Thoracic aorta (tissue), 2 donors: ENCODE measurements around the gene ITIH3. TPM values are rescaled to one million over a fixed set of nuclear protein-coding genes. Genes with fewer than 3 reads are reported as not detected.

Source experiments
- ATAC-seq: fragments of 150-250 bp; one replicate; pipeline ENCODE4 v1.8.0; 2017; ENCODE audit warnings: low read depth; ENCODE audit not compliant: insufficient number of reproducible peaks, low FRiP score
- DNase-seq: peaks from one replicate; pipeline ENCODE4 v3.0.0-alpha.2; 2020; ENCODE audit warnings: low spot score
- H3K27ac ChIP-seq, 2 donors: fragments of 200-600 bp; sonication (generic); 1 replicate in 1 of 2; 2 replicates in 1 of 2; pipeline ENCODE4 v1.5.1; 2016; ENCODE audit warnings: mild to moderate bottlenecking in 2 of 2, moderate library complexity in 2 of 2
- H3K27me3 ChIP-seq: fragments of 200-600 bp; sonication (generic); replicated peaks from 2 replicates; pipeline ENCODE4 v1.6.0; 2016; ENCODE audit warnings: mild to moderate bottlenecking; ENCODE audit not compliant: insufficient read depth
- H3K36me3 ChIP-seq: fragments of 200-600 bp; sonication (generic); one replicate; pipeline ENCODE4 v1.5.1; 2016
- H3K4me1 ChIP-seq, 2 donors: fragments of 200-600 bp; sonication (generic); 1 replicate in 1 of 2; 2 replicates in 1 of 2; pipeline versions ENCODE4 v1.5.1 to v1.6.0; 2016; ENCODE audit warnings: low read depth in 2 of 2, mild to moderate bottlenecking in 1 of 2; ENCODE audit not compliant: control insufficient read depth in 1 of 2
- H3K4me3 ChIP-seq: fragments of 200-600 bp; sonication (generic); 2 replicates; pipeline ENCODE4 v1.5.1; 2016; ENCODE audit warnings: mild to moderate bottlenecking
- H3K9me3 ChIP-seq: fragments of 200-600 bp; sonication (generic); 2 replicates; pipeline ENCODE4 v1.5.1; 2016
- CTCF ChIP-seq: fragments of 200-600 bp; sonication (generic); IDR thresholded peaks from one replicate; pipeline ENCODE4 v1.5.1; 2019; ENCODE audit warnings: antibody characterized with exemption
- total RNA-seq, 2 donors: library from RNA; depleted of rRNA; stranded (reverse); fragments of >200 nt; gene quantifications; one replicate each; pipeline versions ENCODE4 v1.1.0 to v1.2.3, GENCODE V29; 2016

Gene ITIH3
- total RNA-seq, 2 donors from 2014 or later, result 2.6 to 14.2 TPM

GRCh38 chr3:52769786-52770455 is 24.7 kb upstream of the ITIH3 start:
- H3K27me3 ChIP-seq, result no peaks in the 10 kb centered on the region
- H3K27ac ChIP-seq, result peak overlapping the region in 1 of 2 donors; percentile 75
- H3K4me3 ChIP-seq, result peak overlapping the region; percentile 99
- no peak for ATAC-seq
- H3K4me1 ChIP-seq, result peaks cover 9 to 13% of the 10 kb centered on the region in 2 donors
- H3K9me3 ChIP-seq, result no peaks in the 10 kb centered on the region
- H3K36me3 ChIP-seq, result peaks cover 9% of the 10 kb centered on the region
- no peak for TF ChIP-seq CTCF
- DNase-seq, result no peak

- Histone ChIP-seq H3K4me3 (peak within 1 kb of the TSS; percentile 99), H3K27ac (peak within 1 kb of the TSS; percentile 75 to 80), H3K9me3 (no peaks in the 10 kb centered on the region), H3K4me1 (peaks cover 9 to 13% of the 10 kb centered on the region in 2 donors), H3K27me3 (no peaks in the 10 kb centered on the region), H3K36me3 (peaks cover 4% of the 10 kb centered on the region)
- peak; percentile 49 for DNase-seq
- no peak for TF ChIP-seq CTCF
- peak; percentile 65 for ATAC-seq
Observed at GRCh38 chr3:52770496-52771333, 23.9 kb upstream of the ITIH3 start, which contains the start of gene NEK4. TSS of gene NEK4 (minus strand) at chr3:52770940. CDS start at chr3:52770746, 194 bp downstream.

- peak overlapping the region; percentile 75 to 80 for H3K27ac ChIP-seq
- no peaks in the 10 kb centered on the region for H3K27me3 ChIP-seq
- H3K36me3 ChIP-seq, result no peaks in the 10 kb centered on the region
- TF ChIP-seq CTCF, result no peak
- no peaks in the 10 kb centered on the region for H3K9me3 ChIP-seq
- ATAC-seq, result no peak
- peak overlapping the region; percentile 99 for H3K4me3 ChIP-seq
- H3K4me1 ChIP-seq, result peaks cover 9 to 13% of the 10 kb centered on the region in 2 donors
- DNase-seq, result no peak
Observed at GRCh38 chr3:52771334-52771681, 23.3 kb upstream of the ITIH3 start.

- Histone ChIP-seq H3K36me3 (no peaks in the 10 kb centered on the region), H3K27me3 (no peaks in the 10 kb centered on the region), H3K27ac (peak overlapping the region; percentile 75 to 80), H3K4me3 (peak overlapping the region; percentile 99), H3K9me3 (no peaks in the 10 kb centered on the region), H3K4me1 (peaks cover 9 to 13% of the 10 kb centered on the region in 2 donors)
- no peak for TF ChIP-seq CTCF
- ATAC-seq, result no peak
- no peak for DNase-seq
Observed at GRCh38 chr3:52771702-52772101, 22.9 kb upstream of the ITIH3 start.

- H3K27ac ChIP-seq, result no peak overlapping the region
- no peaks in the 10 kb centered on the region for H3K36me3 ChIP-seq
- ATAC-seq (no peak), DNase-seq (no peak)
- no peak overlapping the region for H3K4me3 ChIP-seq
- no peaks in the 10 kb centered on the region for H3K9me3 ChIP-seq
- no peaks in the 10 kb centered on the region for H3K27me3 ChIP-seq
- peaks cover 9 to 13% of the 10 kb centered on the region in 2 donors for H3K4me1 ChIP-seq
- TF ChIP-seq CTCF, result no peak
Observed at GRCh38 chr3:52773361-52774065, 21.1 kb upstream of the ITIH3 start.
